Inferior parietal cortex (tissue), 1 donor: ENCODE results near the gene BMPER.

Experiments
- DNase-seq: peaks from one replicate; pipeline ENCODE4 v3.0.0-alpha.2; 2016; ENCODE audit errors: extremely low spot score

BMPER gene

DNA sequence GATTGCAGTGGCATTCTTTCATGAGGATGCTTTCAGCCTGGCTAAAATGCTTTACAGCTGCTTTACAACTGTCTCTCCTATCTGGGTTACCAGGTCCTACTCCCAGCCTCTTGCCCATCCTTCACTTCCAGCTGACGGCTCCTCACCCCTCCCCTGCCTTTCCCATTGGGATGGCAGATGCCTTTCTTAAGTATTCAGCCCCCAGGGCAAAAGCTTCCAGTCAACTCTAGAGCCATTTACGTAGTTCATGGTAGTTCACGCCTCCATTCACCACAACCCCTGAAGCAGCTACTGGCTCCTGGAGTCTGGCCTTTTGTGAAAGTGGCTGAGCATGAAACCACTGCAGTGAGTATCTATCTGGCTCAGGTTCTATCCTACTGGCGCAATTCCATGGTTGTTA, 17.2 kb upstream of the BMPER start:
- DNase-seq: no peak

GRCh38 chr7:33892945-33893344, 12.4 kb upstream of the BMPER start:
- DNase-seq: no peak

- DNase-seq: no peak
Observed at GRCh38 chr7:33893377-33893776, 12.0 kb upstream of the BMPER start.

GRCh38 chr7:33895025-33895804, 10.1 kb upstream of the BMPER start:
- DNase-seq: peak; percentile 74

DNA sequence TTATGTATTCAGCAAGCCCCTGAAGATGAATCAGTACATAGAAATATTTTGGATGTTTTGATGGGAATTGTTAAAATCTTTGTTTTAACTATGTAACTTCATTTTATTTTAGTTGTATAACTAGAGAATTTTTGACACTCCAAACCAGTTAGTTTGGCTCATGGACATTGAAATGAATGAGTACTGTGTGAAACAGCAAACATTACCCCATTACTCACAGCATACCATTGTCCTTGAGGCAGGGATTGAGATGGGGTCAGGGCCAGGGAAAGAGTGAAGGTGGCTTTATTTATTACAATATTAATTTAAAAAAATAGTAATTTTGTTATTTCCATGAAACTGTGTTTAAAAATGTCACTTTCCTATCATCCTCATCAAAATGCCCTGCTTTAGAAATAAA, 4.8 kb upstream of the BMPER start:
- no peak for DNase-seq

- no peak for DNase-seq
Observed at GRCh38 chr7:33901199-33901598, 4.1 kb upstream of the BMPER start.

DNA sequence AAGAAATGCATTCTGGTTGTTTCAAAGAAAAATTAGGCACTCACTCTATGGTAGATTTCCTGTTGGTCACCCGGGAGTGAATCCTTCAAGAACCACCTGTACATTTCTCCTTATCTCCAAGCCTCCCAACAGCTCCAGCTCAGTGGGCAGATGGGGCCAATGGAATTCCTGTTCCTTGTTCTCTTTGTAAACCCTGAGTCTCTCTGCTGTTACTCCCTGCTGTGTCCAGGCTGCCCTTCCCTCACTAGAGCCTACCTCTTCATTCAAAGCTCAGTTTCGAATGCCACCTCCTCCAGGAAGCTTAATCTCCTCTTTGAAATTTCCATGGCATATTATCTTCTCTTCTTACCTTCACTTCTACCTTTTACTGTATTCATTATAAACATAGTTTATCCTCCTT, 3.5 kb upstream of the BMPER start:
- DNase-seq: no peak

GRCh38 chr7:33902746-33903145, 2.6 kb upstream of the BMPER start:
- DNase-seq: no peak

DNA sequence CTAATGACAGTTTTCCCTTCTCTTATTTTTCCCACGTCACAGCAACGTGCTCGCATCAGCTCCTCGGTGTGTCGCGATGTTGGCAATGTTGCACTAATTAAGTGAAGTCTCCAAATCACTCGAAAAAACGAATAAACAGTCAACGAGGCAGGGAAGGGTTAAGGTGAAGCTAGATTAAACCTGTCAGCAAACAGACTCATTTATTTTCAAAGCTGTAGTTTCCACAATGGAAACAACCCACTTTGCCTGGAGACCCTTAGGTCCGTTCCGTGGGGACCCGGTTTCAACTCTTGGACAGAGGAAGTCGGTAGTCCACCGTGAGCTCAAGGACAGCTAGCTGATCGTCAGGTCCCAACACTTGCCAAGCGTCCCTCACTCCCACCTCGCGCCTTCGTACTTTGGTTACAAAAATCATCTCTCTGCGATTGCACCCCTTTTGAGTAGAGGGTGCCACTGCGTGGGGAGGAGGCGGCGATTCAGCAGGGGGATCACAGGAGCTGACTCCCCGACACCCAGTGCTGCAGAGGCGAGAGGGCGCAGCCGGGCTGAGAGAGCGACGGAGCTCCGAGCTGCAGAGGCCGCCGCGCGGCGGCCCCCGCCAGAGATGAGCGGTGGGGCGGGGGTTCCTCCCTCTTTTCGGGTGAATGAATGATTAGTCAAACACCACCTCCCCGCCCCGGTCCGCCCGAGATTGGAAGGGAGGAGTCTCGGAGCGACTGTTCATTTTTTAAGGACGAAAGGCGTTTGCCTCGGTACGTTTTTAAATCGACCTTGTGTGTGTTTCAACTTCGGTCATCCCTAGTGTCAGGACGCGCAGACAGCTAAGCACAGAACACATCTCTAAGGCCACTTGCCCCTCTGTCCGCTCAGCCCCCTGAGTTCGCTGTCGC, 1.3 kb upstream of the BMPER start:
- DNase-seq: peak; percentile 36

GRCh38 chr7:33904681-33905388, 504 bp upstream of the BMPER start:
- DNase-seq: peak; percentile 25

- no peak for DNase-seq
Observed at GRCh38 chr7:33906697-33907096, 1.4 kb downstream of the BMPER start.

DNA sequence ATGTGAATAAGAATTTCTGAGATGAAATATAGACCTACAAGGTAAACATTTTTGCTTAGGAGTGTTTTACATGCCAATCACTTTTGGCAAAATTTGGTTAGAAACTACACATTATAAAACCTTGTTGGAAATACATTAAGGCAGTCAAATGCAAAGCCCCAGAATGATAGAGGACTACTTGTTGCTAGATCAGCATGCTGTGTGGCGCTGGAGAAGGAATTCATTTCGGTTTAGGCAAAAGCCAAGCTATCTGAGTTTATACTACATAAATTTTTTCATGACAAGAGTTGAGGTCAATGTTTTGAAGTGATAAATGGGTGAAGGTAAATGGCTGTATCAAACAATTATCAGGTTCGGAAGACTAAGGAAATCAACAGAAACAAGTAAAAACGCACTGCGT, 2.3 kb downstream of the BMPER start:
- DNase-seq: no peak

DNA sequence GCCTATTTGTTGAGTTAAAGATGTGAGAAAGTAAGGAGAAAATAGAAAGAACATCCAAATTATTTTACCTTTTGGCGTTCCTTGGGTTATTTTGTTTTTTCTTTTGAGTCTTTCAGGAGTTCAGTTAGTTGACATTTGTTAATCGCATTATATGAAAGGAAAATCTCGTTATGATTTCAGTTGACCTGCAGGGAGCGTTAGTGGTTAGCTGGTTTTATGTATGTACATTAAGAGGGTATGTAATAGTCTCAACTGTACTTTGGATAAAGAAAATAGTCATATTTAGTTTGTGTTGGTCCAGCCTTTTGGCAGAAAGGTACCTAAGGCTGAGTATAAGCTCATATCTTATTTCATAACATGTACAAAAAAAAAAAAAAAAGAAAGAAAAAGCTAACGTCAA, 4.0 kb downstream of the BMPER start:
- DNase-seq: no peak

DNA sequence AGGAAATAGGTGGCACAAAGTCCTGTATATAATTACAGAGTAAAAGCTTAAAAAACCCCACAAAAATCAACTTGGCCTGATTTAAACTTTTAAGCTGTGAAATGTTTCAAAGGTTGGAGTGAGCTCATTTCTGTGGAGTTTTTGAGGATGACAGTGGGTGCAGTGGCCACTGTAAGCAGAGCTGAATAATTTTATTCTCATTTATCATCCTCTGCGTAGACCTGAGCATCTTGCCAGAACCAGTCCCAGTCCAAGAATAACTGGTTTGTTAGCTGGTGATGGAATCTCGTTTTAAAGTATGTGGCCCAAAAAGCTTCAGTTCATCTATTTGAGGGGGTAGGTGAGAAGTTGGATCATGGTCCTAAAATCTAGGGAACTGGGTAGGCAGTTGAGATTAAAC, 4.4 kb downstream of the BMPER start:
- DNase-seq: no peak

GRCh38 chr7:33910756-33911155, 5.4 kb downstream of the BMPER start:
- DNase-seq: no peak

- DNase-seq: no peak
Observed at GRCh38 chr7:33916357-33917081, 11.2 kb downstream of the BMPER start.

GRCh38 chr7:33917661-33918060, 12.3 kb downstream of the BMPER start:
- DNase-seq: no peak

DNA sequence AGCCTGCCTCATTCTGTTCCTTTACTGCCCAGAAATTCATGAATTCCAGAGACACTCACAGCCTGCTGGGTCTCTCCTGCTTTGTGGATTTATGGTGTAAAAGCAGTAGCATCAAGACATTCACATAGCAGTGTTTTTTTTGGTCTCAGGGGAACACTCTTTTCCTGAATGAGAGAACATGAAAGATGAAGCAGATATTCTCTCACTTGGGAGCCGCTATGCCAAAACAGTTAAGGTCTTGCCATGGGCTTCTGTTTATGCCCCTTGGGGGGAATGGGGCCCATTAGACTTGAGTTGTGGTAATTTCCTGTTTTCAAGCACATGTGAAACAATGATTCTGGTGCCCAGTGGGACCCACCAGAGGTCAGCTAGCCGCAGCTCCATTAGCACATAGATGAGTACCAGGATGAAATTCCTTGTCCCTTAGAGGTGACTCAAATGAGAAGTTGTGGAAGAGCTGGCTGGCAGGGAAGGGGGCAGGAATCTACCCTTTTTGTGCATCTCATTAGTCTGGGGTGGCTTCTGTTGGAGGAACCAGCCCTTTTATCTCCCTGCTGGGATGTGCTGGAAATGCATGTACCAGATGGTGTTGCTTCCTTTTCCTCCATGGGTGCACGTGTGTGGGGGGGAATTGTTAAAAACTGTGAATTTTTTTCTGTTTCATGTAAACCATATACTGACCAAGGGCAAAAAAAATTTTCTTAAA, 13.3 kb downstream of the BMPER start:
- DNase-seq: no peak

GRCh38 chr7:33919449-33919848, 14.1 kb downstream of the BMPER start:
- DNase-seq: no peak

GRCh38 chr7:33921216-33921938, 16.0 kb downstream of the BMPER start:
- DNase-seq: no peak
